Erythroblast (primary cell): ENCODE measurements around the gene ANKRA2.
"Not testable (repeated sequence)": the region's sequence is repeated elsewhere in the genome, so short reads cannot be mapped to it uniquely, and the experiment has no call there.

ENCODE experiments used
- DNase-seq, 2 experiments: peaks; one replicate each; lab custom pipeline; 2025; lab: John Stamatoyannopoulos, UW
- GATA1 ChIP-seq: IDR thresholded peaks from 2 replicates; pipeline ENCODE4 v1.6.1; 2011; ENCODE audit warnings: low read depth, mild to moderate bottlenecking, control low read depth, low read length, moderate library complexity
- POLR2A ChIP-seq: IDR thresholded peaks from 2 replicates; pipeline ENCODE4 v1.6.1; 2011; ENCODE audit warnings: mild to moderate bottlenecking, low read length

The ANKRA2 gene

GRCh38 chr5:73534971-73535370, 30.5 kb downstream of the ANKRA2 start:
- DNase-seq: no peak
- TF ChIP-seq GATA1 (no peak), POLR2A (no peak)

GRCh38 chr5:73534011-73534644, 31.3 kb downstream of the ANKRA2 start:
- DNase-seq: no peak
- TF ChIP-seq GATA1: no peak
- no peak for TF ChIP-seq POLR2A

DNA sequence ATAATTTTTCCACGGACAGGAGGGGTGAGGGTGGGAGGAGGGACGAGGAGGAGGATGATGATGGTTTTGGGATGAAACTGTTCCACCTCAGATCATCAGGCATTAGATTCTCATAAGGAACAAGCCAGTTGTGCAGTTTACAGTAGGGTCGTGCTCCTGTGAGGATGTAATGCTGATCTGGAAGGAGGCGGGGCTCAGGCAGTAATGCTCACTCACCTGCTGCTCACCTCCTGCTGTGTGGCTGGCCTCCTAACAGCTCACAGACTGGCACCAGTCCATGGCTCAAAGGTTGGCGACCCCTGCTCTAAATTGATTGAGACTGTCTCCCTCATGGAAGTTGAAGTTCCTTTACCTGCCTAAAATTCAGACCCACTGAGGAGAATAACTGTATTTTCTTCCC, 33.2 kb downstream of the ANKRA2 start:
- TF ChIP-seq GATA1 (no peak), POLR2A (no peak)
- no peak for DNase-seq

DNA sequence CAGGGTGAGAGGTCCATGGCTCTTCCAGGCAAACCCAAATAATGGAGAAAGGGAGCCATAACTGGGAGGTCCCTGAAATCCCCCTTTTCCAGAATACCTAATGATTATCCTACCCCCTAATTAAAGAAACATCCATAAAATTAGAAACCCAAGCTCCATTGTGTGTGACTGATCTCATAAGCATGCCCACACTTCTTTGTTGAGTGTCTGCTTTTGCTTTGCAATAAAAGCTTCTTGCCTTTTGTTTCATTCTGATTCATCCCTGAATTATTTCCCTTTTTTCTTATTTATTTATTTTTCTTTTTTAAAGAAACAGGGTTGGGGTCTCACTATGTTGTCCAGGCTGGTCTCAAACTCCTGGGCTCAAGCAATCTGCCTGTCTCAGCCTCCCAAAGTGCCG, 34.1 kb downstream of the ANKRA2 start:
- TF ChIP-seq GATA1: no peak
- no peak for TF ChIP-seq POLR2A
- no peak for DNase-seq

- no peak for DNase-seq
- TF ChIP-seq POLR2A: no peak
- no peak for TF ChIP-seq GATA1
Measured at GRCh38 chr5:73529081-73529480, 36.4 kb downstream of the ANKRA2 start.

GRCh38 chr5:73528248-73528647, 37.2 kb downstream of the ANKRA2 start:
- TF ChIP-seq POLR2A: no peak
- no peak for TF ChIP-seq GATA1
- DNase-seq: no peak

GRCh38 chr5:73525606-73526203, 39.7 kb downstream of the ANKRA2 start:
- DNase-seq: no peak
- TF ChIP-seq POLR2A (no peak), GATA1 (no peak)

GRCh38 chr5:73523861-73524260, 41.6 kb downstream of the ANKRA2 start:
- DNase-seq: no peak
- TF ChIP-seq GATA1 (no peak), POLR2A (no peak)

- no peak for DNase-seq
- no peak for TF ChIP-seq GATA1
- TF ChIP-seq POLR2A: no peak
Measured at GRCh38 chr5:73522989-73523388, 42.5 kb downstream of the ANKRA2 start.

DNA sequence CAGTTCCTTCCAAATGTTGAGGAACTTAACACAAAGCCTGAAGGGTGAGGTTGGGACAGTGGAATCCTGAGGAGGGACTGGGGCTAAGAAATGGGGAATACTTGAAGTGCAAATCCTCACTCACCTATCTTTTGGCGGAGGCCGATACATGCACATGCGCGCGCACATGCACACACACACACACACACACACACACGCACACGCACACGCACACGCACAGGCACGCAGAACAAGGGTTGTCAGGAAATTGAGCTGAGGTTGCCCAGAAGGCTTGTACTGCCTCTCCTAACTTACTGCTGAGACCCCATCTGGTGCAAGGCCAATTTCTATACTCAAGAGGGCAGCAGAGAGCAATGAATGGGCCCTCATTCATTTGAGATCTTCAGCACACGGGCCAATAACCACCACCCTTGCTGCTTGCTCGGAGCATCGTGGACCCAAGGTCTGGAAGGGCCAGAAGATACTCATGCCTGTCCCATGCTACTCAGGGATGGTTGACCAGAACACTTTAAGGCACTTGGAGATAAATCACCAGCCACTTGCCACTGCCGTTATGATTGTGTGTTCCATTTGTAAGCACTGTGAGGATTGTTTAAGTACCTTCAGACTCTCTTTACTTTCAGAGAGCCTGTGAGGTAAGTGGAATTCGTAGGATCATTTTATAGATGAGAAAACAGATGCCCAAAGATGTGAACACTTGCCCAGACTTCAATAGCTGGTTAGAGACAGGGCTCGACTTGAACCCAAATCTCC, 45.7 kb downstream of the ANKRA2 start:
- TF ChIP-seq GATA1: no peak
- DNase-seq: peak; percentile 78 to 82

GRCh38 chr5:73515232-73515631, 50.2 kb downstream of the ANKRA2 start:
- TF ChIP-seq GATA1: no peak
- no peak for TF ChIP-seq POLR2A
- DNase-seq: no peak

DNA sequence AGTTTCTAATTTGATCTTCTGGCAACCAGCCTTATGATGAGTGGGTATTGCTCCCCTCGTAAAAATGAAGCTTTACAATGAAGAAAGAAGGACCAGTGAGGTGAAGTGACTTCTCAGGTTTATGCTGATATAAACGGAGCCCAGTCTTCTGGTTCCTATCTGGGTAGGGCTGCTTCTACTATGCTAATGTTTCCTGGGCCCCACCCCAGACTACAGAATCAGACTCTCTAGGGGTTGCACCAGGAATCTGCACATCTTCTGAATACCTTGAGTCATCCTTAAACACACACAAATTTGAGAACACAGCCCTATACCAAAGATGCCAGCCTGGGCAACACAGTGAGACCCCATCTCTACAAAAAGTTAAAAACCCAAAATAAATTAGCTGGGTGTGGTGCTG, 51.0 kb downstream of the ANKRA2 start:
- TF ChIP-seq GATA1 (no peak), POLR2A (no peak)
- no peak for DNase-seq

- no peak for DNase-seq
Measured at GRCh38 chr5:73513996-73514395, 51.4 kb downstream of the ANKRA2 start.

GRCh38 chr5:73508521-73508920, 56.9 kb downstream of the ANKRA2 start:
- DNase-seq: not testable (repeated sequence)

More at GRCh38 chr5:73513996-73514395, 51.4 kb downstream of the ANKRA2 start:
- TF ChIP-seq POLR2A: no peak
- no peak for TF ChIP-seq GATA1
